GM12878 (cell line): ENCODE data around the gene WFDC8.

ENCODE experiments used
- CTCF ChIP-seq, 3 experiments: IDR thresholded peaks in 2 of 3; conservative IDR thresholded peaks in 1 of 3; 2 replicates each; pipeline ENCODE4 v1.5.1; 2011; ENCODE audit warnings: low read depth in 3 of 3, low read length in 3 of 3, mild to moderate bottlenecking in 3 of 3, control low read depth in 2 of 3, moderate library complexity in 2 of 3, inconsistent platforms in 1 of 3, mixed read lengths in 1 of 3; ENCODE audit not compliant: control insufficient read depth in 2 of 3, insufficient read depth in 1 of 3; ENCODE audit errors: extremely low read depth in 1 of 3
- EP300 ChIP-seq, 2 experiments: fragments of 150-350 bp in 1 of 2; IDR thresholded peaks; 2 replicates each; pipeline ENCODE4 v1.6.1; 2011 to 2012; ENCODE audit warnings: low read depth in 2 of 2, low read length in 2 of 2, borderline replicate concordance in 1 of 2, improper control_type of control experiment in 1 of 2, inconsistent platforms in 1 of 2; ENCODE audit not compliant: control insufficient read depth in 1 of 2
- NR2F1 ChIP-seq: fragments of 450-650 bp; conservative IDR thresholded peaks from 2 replicates; pipeline ENCODE4 v1.6.1; 2017; ENCODE audit warnings: mild to moderate bottlenecking
- ZNF274 ChIP-seq: IDR thresholded peaks from one replicate; pipeline ENCODE4 v1.8.0; 2011; ENCODE audit not compliant: insufficient read length, insufficient read depth

- no peak for TF ChIP-seq EP300 (IDR thresholded peaks at IDR 0.05; ENCODE audit: borderline replicate concordance in 1 of 2, control insufficient read depth in 1 of 2, low read depth in 2 of 2, low read length in 2 of 2)
- TF ChIP-seq CTCF (IDR thresholded peaks at IDR 0.05 in 2 of 3, conservative IDR thresholded peaks at IDR 0.05 in 1 of 3; ENCODE audit: control insufficient read depth in 2 of 3, extremely low read depth in 1 of 3, insufficient read depth in 1 of 3, low read depth in 3 of 3, low read length in 3 of 3) = no peak
- no peak for TF ChIP-seq NR2F1
- TF ChIP-seq ZNF274 = no peak
Measured at GRCh38 chr20:45578231-45578630, 853 bp downstream of the WFDC8 start.
